DMS153 treated with DMSO at 0.1 percent for 48 hours (cell line): ENCODE measurements around the gene NOL3.
A peak's percentile ranks its signal among the peaks of the same experiment; 100 is the strongest.

Source experiments
- DNase-seq: peaks from one replicate; lab custom pipeline; 2025; ENCODE audit not compliant: unreplicated experiment; lab: John Stamatoyannopoulos, UW

NOL3 gene

DNA sequence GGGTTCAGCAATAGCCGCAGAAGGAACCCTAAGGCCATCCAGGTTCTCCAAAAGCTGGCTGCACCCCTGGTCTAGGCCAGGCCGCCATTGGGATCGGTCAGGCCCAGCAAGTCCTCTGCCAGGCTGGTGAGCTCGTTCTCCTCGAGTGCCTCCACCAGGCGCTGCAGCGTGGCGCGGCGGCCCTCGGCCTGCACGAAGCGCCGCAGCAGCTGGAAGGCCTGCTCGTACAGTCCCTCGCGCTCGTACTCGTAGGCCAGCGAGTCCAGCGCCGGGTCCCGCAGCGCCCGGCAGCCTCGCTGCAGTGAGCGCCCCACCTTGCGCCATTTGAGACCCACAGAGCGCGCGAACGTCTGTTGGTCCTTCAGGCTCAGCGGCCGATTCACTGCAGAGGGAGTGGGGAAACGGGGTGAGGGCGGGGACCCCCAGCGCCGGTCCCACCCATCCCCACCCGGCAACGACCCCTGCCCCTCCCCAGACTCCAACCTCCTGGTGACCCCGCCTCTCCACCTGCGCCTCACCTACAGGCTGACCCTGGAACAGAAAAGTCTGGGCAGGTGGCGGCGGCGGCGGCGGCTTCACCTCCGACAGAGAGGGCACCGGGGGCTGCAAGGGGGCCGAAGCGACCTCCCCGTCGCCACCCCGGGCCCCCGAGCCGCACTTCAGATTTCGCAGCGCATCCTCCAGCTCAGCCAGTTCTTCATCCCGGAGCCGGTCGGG, 15.6 kb upstream of the NOL3 start:
- no peak for DNase-seq

DNA sequence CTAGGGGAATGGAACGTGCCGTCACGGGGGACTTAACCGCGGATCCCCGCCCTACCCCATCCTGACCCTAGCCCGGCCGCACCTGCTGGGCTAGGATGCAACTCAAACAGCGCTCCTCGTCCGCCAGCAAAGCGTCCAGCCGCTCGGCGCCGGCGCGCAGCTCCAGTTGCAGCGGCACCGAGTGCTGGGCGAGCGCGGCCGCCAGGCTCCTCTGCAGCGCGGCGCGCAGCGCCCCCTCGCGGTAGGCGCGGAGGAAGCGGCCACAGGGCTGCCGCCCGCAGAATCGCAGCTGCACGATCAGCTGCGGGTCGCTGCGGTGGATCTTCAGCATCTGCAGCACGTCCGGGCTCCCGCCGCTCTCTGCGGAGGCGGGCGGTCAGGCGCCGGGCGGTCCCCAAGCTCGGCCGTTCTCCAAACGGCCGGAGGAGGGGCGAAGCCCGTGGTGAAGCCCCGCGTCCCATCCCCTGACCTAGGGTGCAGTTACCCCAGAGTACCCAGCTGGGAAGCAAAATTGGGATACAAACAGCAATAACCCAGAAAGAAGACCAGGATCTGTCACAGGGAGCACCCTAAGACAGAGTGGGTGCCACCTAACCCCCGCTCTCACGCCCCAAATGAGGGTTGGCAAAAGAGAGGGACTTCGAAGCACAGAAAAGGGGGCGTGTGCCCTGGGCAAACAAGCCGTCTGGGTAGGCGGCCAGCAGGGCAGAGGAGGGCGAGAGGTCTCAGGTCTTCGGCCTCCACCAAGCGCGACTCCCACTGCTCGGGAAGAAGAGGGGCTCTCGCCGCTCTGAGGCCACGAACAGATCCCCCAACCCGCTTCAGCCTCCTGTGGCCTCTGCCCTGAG, 14.8 kb upstream of the NOL3 start:
- peak; percentile 28 for DNase-seq

DNA sequence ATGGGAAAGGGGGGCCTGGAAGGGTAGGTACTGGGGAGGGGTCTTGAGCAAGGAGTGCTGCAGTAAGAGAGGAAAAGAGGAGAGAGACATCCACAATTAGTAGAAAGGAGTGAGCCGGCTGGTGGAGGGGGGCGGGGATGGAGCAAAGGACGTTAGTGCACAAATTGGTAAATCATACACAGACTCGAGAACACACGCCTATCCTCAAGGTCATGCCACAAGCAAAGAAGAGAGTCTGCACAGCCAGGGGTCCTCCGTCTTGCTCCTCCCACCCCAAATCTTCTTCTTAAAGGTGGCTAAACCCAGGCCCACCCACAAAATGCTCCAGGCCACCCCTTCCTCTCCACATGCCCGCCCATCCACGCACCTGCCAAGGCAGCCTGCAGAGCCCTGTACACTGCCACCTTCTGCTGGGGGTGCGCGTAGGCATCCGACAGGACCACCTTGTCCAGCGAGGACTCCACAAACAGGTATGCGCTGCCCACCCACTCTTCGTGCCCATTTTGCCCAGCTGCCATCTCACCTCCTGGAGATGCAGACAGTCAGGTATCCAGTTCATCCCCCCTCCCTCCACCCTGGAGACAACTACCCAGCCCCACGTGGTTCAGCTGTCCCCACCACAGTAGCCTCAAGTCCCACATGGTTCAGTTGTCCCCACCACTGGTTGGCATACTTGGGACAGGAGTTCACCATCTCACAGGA, 14.0 kb upstream of the NOL3 start:
- DNase-seq, result no peak

GRCh38 chr16:67157106-67157748, 13.1 kb upstream of the NOL3 start:
- DNase-seq, result no peak

DNA sequence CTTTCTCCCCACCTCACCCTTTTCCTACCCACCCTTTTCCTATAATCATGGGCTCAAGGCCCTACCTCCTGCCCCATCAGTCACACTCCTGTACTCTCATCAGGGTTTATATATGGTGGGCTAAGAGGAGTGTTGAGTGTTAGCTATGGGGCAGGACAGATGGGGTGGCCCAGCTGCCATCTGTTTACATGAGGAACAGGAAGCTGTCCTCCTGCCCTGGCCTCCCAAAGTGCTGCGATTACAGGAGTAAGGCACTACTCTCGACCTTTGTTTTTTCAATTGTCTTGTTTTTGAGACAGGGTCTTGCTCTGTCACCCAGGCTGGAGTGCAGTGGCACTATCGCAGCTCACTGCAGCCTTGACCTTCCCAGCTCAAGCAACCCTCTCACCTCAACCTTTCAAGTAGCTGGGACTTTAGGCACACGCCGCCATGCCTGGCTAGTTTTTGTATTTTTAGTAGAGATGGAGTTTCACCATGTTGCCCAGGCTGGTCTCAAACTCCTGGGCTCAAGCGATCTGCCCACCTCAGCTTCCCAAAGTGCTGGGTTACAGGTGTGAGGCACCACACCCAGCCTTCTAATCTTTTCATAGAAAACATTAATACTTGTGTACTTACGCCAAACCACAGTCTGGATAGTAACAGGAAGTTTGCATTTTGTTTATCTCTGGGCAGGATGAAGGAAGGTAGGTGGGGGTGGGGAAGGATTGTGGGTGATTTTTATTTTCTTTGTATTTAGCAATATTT, 12.3 kb upstream of the NOL3 start:
- DNase-seq, result no peak

DNA sequence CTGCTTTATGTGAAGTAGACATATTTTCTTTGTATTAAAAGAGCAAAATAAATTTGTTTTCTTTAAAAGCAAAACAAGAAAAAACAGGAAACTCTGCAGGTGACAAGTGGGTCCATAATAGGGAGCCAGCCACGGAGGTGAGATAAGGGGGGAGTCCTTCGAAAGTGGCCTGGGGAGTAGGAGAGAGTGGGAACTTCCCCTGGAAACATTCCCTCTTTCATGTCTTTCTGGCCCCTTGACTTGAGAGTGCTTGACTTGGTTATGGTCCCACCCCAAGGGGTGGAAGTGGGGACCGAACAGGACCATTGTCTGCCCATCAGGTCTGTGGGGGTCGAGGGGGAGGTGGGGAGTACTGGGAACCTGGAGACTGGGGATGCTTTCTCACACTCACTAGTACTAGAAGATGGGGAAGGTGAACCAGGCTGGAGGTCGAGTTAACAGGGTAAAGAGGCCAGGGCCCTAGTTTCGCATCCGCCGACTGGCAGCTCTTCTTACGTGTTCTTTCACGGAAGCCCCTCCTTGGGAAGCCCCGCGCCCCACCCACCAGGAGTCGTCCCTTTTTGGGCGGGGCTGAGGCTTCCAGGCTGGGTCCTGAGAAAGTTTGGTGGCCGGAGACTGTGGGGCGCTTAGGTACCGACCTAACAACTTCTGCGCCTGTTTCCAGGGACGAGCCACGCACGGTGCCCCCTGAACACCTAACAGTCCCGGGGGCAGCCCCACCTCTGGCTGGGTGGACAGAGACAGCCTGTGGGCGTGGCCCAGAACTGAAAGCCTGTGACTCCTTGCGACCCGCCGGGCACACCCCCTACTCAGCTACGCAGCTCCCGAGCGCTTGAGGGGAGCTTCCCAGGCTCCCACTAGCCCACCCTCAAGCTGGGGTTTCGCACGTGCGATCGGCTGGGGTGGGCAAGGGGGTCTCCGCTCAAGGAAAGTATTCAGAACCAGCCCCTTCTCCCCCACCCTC, 11.4 kb upstream of the NOL3 start:
- no peak for DNase-seq

- no peak for DNase-seq
Measured at GRCh38 chr16:67161595-67162058, 8.7 kb upstream of the NOL3 start.

- DNase-seq, result peak; percentile 15
Measured at GRCh38 chr16:67162506-67163163, 7.7 kb upstream of the NOL3 start.

- peak; percentile 57 for DNase-seq
Measured at GRCh38 chr16:67163164-67163998, 7.0 kb upstream of the NOL3 start.

DNA sequence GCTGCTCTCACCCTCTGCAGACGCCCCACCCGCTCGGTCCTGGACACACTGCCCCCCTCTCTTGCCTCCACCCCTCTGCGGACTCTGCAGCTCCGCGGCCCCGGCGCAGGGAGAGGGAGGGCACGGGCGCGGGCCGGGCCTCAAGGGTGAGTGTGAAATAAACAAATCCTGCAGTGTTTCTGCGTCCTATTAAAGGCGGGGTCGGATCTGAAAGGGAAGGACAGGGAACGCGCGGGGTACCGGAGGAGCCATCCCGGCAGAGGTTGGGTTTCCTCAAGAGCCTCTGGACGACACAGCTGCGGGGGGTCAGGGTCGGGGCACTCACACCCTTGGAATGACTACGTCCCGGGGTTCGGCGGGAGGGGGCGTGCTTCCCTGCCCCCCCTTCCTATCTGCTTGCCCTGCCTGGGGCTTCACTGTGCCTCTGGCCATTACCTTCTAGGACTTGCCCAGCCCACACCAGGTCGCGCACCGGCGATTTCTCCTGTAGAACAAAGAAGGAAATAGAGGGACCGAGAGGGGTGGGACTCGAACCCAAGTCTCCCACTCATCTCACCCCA, 6.3 kb upstream of the NOL3 start:
- DNase-seq, result peak; percentile 57

DNA sequence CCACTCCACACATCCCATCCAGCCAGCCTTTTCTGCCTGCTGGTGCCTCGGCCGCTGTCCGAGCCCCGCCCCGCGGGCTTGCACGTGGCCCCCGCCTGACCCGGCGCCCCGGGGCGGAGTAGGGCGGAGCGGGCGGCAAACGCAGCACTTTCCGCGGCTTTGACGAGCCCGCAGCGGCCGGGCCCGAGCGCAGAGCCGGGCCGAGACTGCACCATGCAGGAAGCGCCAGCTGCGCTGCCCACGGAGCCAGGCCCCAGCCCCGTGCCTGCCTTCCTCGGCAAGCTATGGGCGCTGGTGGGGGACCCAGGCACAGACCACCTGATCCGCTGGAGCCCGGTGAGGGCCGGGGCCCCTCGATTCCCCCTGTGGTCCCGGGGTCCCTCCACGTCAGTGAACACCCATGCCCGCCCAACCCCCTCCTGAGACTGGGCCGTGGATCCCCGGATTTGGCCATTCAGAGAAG, 5.7 kb upstream of the NOL3 start, which contains the start of gene HSF4:
HSF4 (plus strand) TSS at position 147 of the 463 bp plus-strand sequence; CDS start at position 214, 67 bp downstream.
- no peak for DNase-seq

- no peak for DNase-seq
Measured at GRCh38 chr16:67165121-67166078, 4.9 kb upstream of the NOL3 start.

DNA sequence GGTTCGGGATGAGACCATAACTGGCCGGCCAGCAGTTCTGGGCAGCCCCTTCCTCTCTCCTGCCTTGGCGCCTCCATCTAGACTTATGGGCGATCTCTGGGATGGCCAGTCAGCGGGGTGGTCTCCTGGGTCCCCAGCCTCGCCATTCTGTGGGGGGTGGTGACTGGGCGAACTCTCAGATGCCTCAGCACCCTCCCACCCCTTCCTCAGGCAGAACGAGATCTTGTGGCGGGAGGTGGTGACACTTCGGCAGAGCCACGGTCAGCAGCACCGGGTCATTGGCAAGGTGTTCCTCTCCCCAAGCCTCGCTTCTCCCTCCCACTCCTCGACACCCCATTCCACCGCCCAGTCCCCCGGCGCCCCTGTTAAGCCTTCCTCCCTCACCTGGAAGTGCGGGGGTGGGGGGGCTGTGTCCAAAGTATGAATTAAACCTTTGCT, 4.2 kb upstream of the NOL3 start:
- DNase-seq, result no peak

GRCh38 chr16:67166598-67167168, 3.7 kb upstream of the NOL3 start:
- no peak for DNase-seq

DNA sequence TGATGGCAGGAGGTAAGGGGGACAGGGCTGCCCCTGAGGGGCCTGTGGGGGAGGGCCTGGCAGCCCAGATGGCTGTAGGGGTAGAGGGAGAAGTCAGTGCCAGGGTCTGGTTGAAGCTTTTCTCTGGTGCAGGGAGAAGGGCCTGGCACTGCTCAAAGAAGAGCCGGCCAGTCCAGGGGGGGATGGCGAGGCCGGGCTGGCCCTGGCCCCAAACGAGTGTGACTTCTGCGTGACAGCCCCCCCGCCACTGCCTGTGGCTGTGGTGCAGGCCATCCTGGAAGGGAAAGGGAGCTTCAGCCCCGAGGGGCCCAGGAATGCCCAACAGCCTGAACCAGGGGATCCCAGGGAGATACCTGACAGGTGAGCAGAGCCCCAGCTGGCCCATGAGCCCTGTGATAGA, 2.8 kb upstream of the NOL3 start:
- DNase-seq, result no peak

DNA sequence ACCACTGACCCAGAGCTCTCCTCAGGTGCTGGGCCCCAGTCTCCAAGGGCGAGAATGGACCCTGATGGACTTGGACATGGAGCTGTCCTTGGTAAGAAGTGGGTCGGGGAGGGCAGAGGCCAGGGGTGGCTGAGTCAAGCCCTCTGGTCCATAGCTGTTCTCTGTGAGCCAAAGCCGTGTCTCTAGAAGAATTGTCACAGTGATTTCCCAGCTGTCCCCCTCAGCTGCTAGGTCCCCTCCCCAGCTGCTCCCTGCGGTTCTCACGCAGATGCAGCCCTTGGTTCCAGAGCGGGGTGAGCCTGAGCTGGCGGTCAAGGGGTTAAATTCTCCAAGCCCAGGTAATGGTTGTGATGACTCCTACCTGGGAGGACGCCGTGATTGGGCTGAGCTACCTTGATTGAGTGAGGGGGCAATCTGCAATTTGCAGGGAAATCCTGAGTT, 1.3 kb upstream of the NOL3 start:
- DNase-seq, result no peak
